ENCODE measurements around the gene CAMK1G. TPM values are rescaled to one million over a fixed set of nuclear protein-coding genes. Genes with fewer than 3 reads are reported as not detected.

Gene CAMK1G
- total and polyA plus RNA-seq, 5 donors from 2014 or later: not detected

- Histone ChIP-seq H3K4me1 (ENCODE audit: control insufficient read depth, insufficient read depth, low read length, poor library complexity, severe bottlenecking) (no peaks in the 10 kb centered on the region), H3K4me3 (ENCODE audit: low read depth, low read length) (no peak overlapping the region), H3K27ac (ENCODE audit: insufficient read depth, low read length, poor library complexity, severe bottlenecking) (no peak overlapping the region), H3K36me3 (ENCODE audit: control insufficient read depth, insufficient read depth, low read length) (no peaks in the 10 kb centered on the region), H3K9me3 (ENCODE audit: control insufficient read depth in 2 of 2, low read length in 2 of 2) (no peaks in the 10 kb centered on the region), H3K27me3 (ENCODE audit: control insufficient read depth, insufficient read depth, low read length) (no peaks in the 10 kb centered on the region)
- DNase-seq (no peak), ATAC-seq (ENCODE audit: low read depth in 2 of 2) (no peak)
- Mint-ChIP-seq H3K4me3 (no peak overlapping the region), H3K4me1 (no peaks in the 10 kb centered on the region), H3K9me3 (peaks cover 0 to 1% (median 0%) of the 10 kb centered on the region in 7 donors), H3K36me3 (peaks cover 4% of the 10 kb centered on the region), H3K27ac (no peak overlapping the region), H3K27me3 (peaks cover 4% of the 10 kb centered on the region)
Observed at GRCh38 chr1:209618291-209618690, 34.8 kb downstream of the CAMK1G start.

DNA sequence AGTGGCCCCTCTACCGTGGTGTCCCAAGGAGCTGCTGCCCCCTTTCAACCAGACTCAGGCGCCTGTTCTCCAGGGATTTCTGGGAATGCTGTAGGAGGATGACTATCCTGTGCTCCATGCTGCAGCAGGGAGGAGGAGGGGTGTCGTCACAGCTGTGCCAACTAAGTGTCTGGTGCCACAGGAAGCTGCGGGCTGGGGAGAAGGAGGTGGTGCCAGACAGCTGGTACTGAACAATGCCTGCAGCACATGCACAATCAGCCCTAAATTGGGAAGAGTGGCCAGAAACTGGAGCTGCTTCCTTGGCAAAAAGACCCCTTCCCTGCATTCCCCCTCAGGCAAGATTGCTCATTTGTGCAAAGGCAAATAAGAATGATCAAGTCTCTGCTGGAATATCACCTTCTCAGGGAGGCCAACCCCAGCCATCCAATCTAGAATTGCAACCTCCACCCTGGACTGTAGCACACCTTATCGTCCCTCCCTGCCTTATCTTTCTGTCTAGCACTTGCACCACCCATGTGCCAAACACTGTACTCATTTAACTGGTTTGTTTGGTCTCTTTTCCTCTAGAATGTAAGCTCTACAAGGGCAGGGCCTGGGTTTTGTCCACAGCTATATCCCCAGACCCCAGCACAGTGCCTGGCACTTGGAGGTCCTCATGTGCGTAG, 35.4 kb downstream of the CAMK1G start:
- H3K4me1 ChIP-seq (ENCODE audit: control insufficient read depth, insufficient read depth, low read length, poor library complexity, severe bottlenecking): no peaks in the 10 kb centered on the region
- H3K36me3 ChIP-seq (ENCODE audit: control insufficient read depth, insufficient read depth, low read length): no peaks in the 10 kb centered on the region
- H3K36me3 Mint-ChIP-seq: peaks cover 4% of the 10 kb centered on the region
- H3K4me3 Mint-ChIP-seq: no peak overlapping the region
- no peak for DNase-seq
- peaks cover 0 to 1% (median 0%) of the 10 kb centered on the region in 7 donors for H3K9me3 Mint-ChIP-seq
- ATAC-seq (ENCODE audit: low read depth in 2 of 2): no peak
- H3K27me3 Mint-ChIP-seq: peaks cover 4% of the 10 kb centered on the region
- H3K27me3 ChIP-seq (ENCODE audit: control insufficient read depth, insufficient read depth, low read length): no peaks in the 10 kb centered on the region
- no peaks in the 10 kb centered on the region for H3K9me3 ChIP-seq (ENCODE audit: control insufficient read depth in 2 of 2, low read length in 2 of 2)
- H3K4me1 Mint-ChIP-seq: no peaks in the 10 kb centered on the region
- H3K4me3 ChIP-seq (ENCODE audit: low read depth, low read length): no peak overlapping the region
- no peak overlapping the region for H3K27ac Mint-ChIP-seq
- H3K27ac ChIP-seq (ENCODE audit: insufficient read depth, low read length, poor library complexity, severe bottlenecking): no peak overlapping the region

DNA sequence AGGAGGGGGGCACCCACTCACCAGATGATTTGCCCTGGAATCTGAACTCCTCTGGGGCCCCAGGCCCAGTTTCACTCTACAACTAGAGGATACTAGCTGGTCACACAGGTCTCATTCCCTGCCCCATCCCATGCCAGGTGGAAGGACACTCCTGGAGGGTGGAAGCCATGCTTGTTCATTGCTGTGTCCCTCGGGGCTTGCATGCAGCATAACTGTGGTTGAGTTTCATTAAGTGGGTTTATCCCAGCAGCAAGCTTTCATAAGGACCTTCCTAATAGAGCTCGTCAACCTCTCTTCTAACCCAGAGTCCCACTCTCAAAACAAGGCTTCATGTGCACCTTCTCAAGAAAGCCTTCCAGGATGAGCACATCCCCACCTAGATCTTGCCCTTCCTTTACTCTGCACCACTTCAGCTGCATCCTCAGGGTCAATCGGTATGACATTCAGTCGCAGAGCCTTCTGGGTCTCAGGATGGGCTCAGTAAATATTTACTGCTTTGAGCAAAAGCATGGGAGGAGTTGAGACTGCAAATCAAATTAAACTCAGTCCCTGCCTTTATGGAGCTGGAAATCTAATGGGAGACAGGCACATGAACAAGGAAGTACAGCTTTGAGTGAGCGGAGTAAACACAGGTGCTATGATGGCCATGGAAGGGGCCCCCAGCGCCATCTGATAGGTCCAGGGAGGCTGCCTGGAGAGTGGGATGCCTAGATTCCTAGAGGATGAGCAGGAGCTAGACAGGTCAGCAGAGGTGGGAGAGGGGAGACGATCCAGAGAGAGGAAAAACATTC, 36.4 kb downstream of the CAMK1G start:
- Histone ChIP-seq H3K36me3 (ENCODE audit: control insufficient read depth, insufficient read depth, low read length) (no peaks in the 10 kb centered on the region), H3K4me1 (ENCODE audit: control insufficient read depth, insufficient read depth, low read length, poor library complexity, severe bottlenecking) (no peaks in the 10 kb centered on the region), H3K27ac (ENCODE audit: insufficient read depth, low read length, poor library complexity, severe bottlenecking) (no peak overlapping the region), H3K9me3 (ENCODE audit: control insufficient read depth in 2 of 2, low read length in 2 of 2) (no peaks in the 10 kb centered on the region), H3K27me3 (ENCODE audit: control insufficient read depth, insufficient read depth, low read length) (no peaks in the 10 kb centered on the region), H3K4me3 (ENCODE audit: low read depth, low read length) (no peak overlapping the region)
- Mint-ChIP-seq H3K4me3 (no peak overlapping the region), H3K4me1 (peaks cover 0 to 2% (median 0%) of the 10 kb centered on the region in 4 donors), H3K9me3 (peaks cover 0 to 1% (median 0%) of the 10 kb centered on the region in 7 donors), H3K36me3 (peaks cover 4% of the 10 kb centered on the region), H3K27me3 (peaks cover 4% of the 10 kb centered on the region), H3K27ac (peak overlapping the region in 1 of 3 donors; percentile 15)
- DNase-seq (no peak), ATAC-seq (ENCODE audit: low read depth in 2 of 2) (no peak)

DNA sequence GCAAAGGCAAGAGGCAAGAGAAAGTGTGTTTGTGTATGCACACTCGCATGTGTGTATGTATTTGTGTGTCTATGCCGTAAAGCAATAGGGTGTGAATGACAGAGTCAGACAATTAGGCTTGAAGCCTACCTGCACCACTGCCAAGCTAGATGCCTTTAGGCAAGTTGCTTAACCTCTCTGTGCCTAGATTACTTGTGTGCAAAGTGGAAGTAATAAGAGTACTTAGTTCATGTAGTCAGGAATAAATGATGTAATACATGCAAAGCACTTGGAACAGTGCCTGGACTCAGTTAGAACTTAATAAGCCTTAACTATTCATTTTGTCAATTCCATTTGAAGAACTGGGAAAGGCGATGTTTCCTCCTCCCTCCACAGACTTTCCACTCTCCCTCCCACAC, 37.0 kb downstream of the CAMK1G start:
- ATAC-seq (ENCODE audit: low read depth in 2 of 2) (no peak), DNase-seq (no peak)
- H3K4me1 ChIP-seq (ENCODE audit: control insufficient read depth, insufficient read depth, low read length, poor library complexity, severe bottlenecking): no peaks in the 10 kb centered on the region
- H3K27ac ChIP-seq (ENCODE audit: insufficient read depth, low read length, poor library complexity, severe bottlenecking): no peak overlapping the region
- H3K4me3 ChIP-seq (ENCODE audit: low read depth, low read length): no peak overlapping the region
- Mint-ChIP-seq H3K4me3 (no peak overlapping the region), H3K27me3 (peaks cover 4% of the 10 kb centered on the region), H3K9me3 (peaks cover 0 to 1% (median 0%) of the 10 kb centered on the region in 7 donors), H3K36me3 (peaks cover 4% of the 10 kb centered on the region), H3K27ac (peak overlapping the region in 1 of 3 donors; percentile 15), H3K4me1 (peaks cover 0 to 2% (median 0%) of the 10 kb centered on the region in 4 donors)
- H3K9me3 ChIP-seq (ENCODE audit: control insufficient read depth in 2 of 2, low read length in 2 of 2): no peaks in the 10 kb centered on the region
- H3K27me3 ChIP-seq (ENCODE audit: control insufficient read depth, insufficient read depth, low read length): no peaks in the 10 kb centered on the region
- H3K36me3 ChIP-seq (ENCODE audit: control insufficient read depth, insufficient read depth, low read length): no peaks in the 10 kb centered on the region

- ATAC-seq (ENCODE audit: low read depth in 2 of 2): no peak
- Histone ChIP-seq H3K27me3 (ENCODE audit: control insufficient read depth, insufficient read depth, low read length) (no peaks in the 10 kb centered on the region), H3K9me3 (ENCODE audit: control insufficient read depth in 2 of 2, low read length in 2 of 2) (no peaks in the 10 kb centered on the region), H3K4me1 (ENCODE audit: control insufficient read depth, insufficient read depth, low read length, poor library complexity, severe bottlenecking) (no peaks in the 10 kb centered on the region), H3K27ac (ENCODE audit: insufficient read depth, low read length, poor library complexity, severe bottlenecking) (no peak overlapping the region), H3K4me3 (ENCODE audit: low read depth, low read length) (no peak overlapping the region), H3K36me3 (ENCODE audit: control insufficient read depth, insufficient read depth, low read length) (no peaks in the 10 kb centered on the region)
- peaks cover 0 to 1% (median 0%) of the 10 kb centered on the region in 7 donors for H3K9me3 Mint-ChIP-seq
- peak overlapping the region in 1 of 3 donors; percentile 28 for H3K27ac Mint-ChIP-seq
- peaks cover 4% of the 10 kb centered on the region for H3K27me3 Mint-ChIP-seq
- no peak for DNase-seq
- H3K4me3 Mint-ChIP-seq: no peak overlapping the region
- peaks cover 4% of the 10 kb centered on the region for H3K36me3 Mint-ChIP-seq
- peaks cover 0 to 2% (median 0%) of the 10 kb centered on the region in 4 donors for H3K4me1 Mint-ChIP-seq
Observed at GRCh38 chr1:209621286-209621685, 37.8 kb downstream of the CAMK1G start.

DNA sequence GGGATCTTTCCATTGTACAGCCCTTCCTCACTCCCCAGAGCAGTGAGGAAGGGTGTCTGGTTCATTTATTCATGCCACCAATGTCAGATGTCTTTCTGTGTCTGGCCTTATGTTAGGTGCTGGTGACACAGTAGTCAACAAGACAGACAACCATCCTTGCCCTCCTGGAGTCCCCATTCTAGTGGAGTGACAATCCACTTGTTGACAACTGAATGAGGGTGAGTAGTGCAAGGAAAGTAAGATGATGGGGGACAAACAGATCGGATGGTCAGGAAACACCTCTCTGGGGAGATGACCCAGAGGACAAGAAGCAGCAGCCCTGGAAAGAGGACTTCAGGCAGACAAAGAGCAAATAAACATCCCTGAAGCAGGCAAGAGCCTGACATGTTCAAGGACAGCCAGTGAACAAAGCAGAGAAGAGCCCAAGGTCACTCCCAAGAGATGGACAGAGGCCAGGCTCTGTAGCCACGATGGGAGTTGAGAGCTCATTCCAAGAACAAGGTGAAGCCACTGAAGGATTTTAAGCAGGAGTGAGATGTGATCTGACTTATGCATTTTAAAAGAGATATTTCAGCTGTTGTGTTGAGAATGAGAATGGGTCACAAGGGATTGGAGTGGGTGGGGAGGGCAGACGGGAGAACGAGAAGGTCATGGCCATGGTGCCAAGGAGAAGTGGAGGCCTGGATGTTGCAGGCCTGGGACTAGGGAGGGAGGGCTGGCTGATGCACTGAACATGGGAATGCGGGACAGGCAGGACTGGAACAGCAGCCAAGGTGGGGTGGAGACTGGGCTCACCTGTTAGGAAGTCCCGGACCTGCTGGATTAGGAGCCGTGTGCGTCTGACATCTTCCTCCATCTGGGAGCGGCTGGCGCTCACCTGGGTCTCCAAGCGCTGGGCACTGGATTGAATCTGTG, 38.5 kb downstream of the CAMK1G start:
- no peak for ATAC-seq (ENCODE audit: low read depth in 2 of 2)
- Mint-ChIP-seq H3K4me3 (no peak overlapping the region), H3K27ac (no peak overlapping the region), H3K27me3 (peaks cover 4% of the 10 kb centered on the region), H3K4me1 (peaks cover 0 to 2% (median 0%) of the 10 kb centered on the region in 4 donors), H3K9me3 (peaks cover 0 to 1% (median 0%) of the 10 kb centered on the region in 7 donors), H3K36me3 (peaks cover 4% of the 10 kb centered on the region)
- H3K27ac ChIP-seq (ENCODE audit: insufficient read depth, low read length, poor library complexity, severe bottlenecking): no peak overlapping the region
- H3K9me3 ChIP-seq (ENCODE audit: control insufficient read depth in 2 of 2, low read length in 2 of 2): no peaks in the 10 kb centered on the region
- H3K36me3 ChIP-seq (ENCODE audit: control insufficient read depth, insufficient read depth, low read length): no peaks in the 10 kb centered on the region
- no peak overlapping the region for H3K4me3 ChIP-seq (ENCODE audit: low read depth, low read length)
- no peaks in the 10 kb centered on the region for H3K27me3 ChIP-seq (ENCODE audit: control insufficient read depth, insufficient read depth, low read length)
- DNase-seq: no peak
- H3K4me1 ChIP-seq (ENCODE audit: control insufficient read depth, insufficient read depth, low read length, poor library complexity, severe bottlenecking): no peaks in the 10 kb centered on the region

Data from CD4-positive, CD25-positive, alpha-beta regulatory T cell (primary cell).